HCT116 (cell line): ENCODE data around the gene MACROH2A2. TPM values are rescaled to one million over a fixed set of nuclear protein-coding genes. Genes with fewer than 3 reads are reported as not detected.
"Not testable (repeated sequence)": the region's sequence is repeated elsewhere in the genome, so short reads cannot be mapped to it uniquely, and the experiment has no call there.

Experiments used
- ATAC-seq: fragments of 200-7000 bp; cut with Tn5 transposase; 2 replicates; pipeline ENCODE4 v1.9.1; 2020; ENCODE audit warnings: mild to moderate bottlenecking, moderate library complexity
- BruUV-seq: library from RNA; stranded (reverse); fragments of 400-500 nt; replicated peaks from 2 replicates; lab custom pipeline; 2021; lab: Mats Ljungman, UMichigan
- CTCF ChIA-PET: fragments of 300-600 bp; sonication (Branson Sonifier 250); formaldehyde crosslinking; loops from one replicate; lab custom pipeline; 2021; ENCODE audit warnings: antibody characterized with exemption; lab: Charles Lee
- POLR2A ChIA-PET: fragments of 300-600, 350-600 bp; sonication (Branson Sonifier 250); formaldehyde crosslinking; loops from one replicate; lab custom pipeline; 2021; ENCODE audit warnings: antibody characterized with exemption; lab: Charles Lee
- RAD21 ChIA-PET, 2 experiments: fragments of 300-600 bp; sonication (Branson Sonifier 250); formaldehyde crosslinking; loops; one replicate each; lab custom pipeline; 2023; ENCODE audit warnings: low total read pairs in 2 of 2; ENCODE audit not compliant: uncharacterized antibody in 2 of 2, unreplicated experiment in 2 of 2, low non-redundant PET in 1 of 2; lab: Charles Lee
- DNase-seq: peaks from one replicate; pipeline ENCODE4 v3.0.0-alpha.2; 2010; ENCODE audit warnings: low read depth, low spot score
- H2AFZ ChIP-seq: fragments of 200-600 bp; shearing (Covaris generic), sonication (generic); 2 replicates; pipeline ENCODE4 v1.6.1; 2017; ENCODE audit warnings: low read depth, mixed run types, mixed read lengths, antibody characterized with exemption, low read length; ENCODE audit not compliant: poor library complexity, severe bottlenecking
- H3K27ac ChIP-seq: 2 replicates; pipeline ENCODE4 v1.5.1; 2012; ENCODE audit warnings: low read depth, low read length
- H3K27me3 ChIP-seq: fragments of 200-600 bp; sonication (generic); 2 replicates; pipeline ENCODE4 v1.6.1; 2016; ENCODE audit warnings: mixed run types, low read length, mixed read lengths; ENCODE audit not compliant: insufficient read depth
- H3K36me3 ChIP-seq, 2 experiments: fragments of 200-500 bp in 1 of 2; fragments of 200-600 bp in 1 of 2; sonication (Bioruptor generic) in 1 of 2; sonication (generic) in 1 of 2; 2 replicates each; pipeline versions ENCODE4 v1.5.1 to v1.6.1; 2014 to 2016; ENCODE audit warnings: low read length in 2 of 2, inconsistent platforms in 1 of 2, mixed read lengths in 1 of 2, mixed run types in 1 of 2; ENCODE audit not compliant: insufficient read depth in 2 of 2, control insufficient read depth in 1 of 2
- H3K4me1 ChIP-seq, 2 experiments: fragments of 200-600 bp in 1 of 2; sonication (generic) in 1 of 2; 2 replicates each; pipeline versions ENCODE4 v1.5.1 to v1.6.1; 2012 to 2017; ENCODE audit warnings: low read length in 2 of 2, inconsistent platforms in 1 of 2, mild to moderate bottlenecking in 1 of 2, mixed read lengths in 1 of 2, mixed run types in 1 of 2, moderate library complexity in 1 of 2; ENCODE audit not compliant: insufficient read depth in 2 of 2, control insufficient read depth in 1 of 2
- H3K4me2 ChIP-seq: fragments of 200-600 bp; sonication (generic); 2 replicates; pipeline ENCODE4 v1.6.1; 2017; ENCODE audit warnings: mixed run types, low read length, mixed read lengths
- H3K4me3 ChIP-seq, 2 experiments: fragments of 200-600 bp in 1 of 2; sonication (generic) in 1 of 2; replicated peaks in 1 of 2; 2 replicates each; pipeline ENCODE4 v1.5.1; 2011 to 2016; ENCODE audit warnings: low read length in 2 of 2, control low read depth in 1 of 2, low read depth in 1 of 2, mild to moderate bottlenecking in 1 of 2, mixed read lengths in 1 of 2, mixed run types in 1 of 2
- H3K79me2 ChIP-seq: fragments of 200-600 bp; sonication (generic); 2 replicates; pipeline ENCODE4 v1.6.1; 2017; ENCODE audit warnings: mild to moderate bottlenecking, mixed run types, low read length, moderate library complexity, mixed read lengths; ENCODE audit not compliant: insufficient read depth
- H3K9ac ChIP-seq: fragments of 200-600 bp; sonication (generic); 2 replicates; pipeline ENCODE4 v1.6.1; 2016; ENCODE audit warnings: low read length, mixed read lengths
- H3K9me2 ChIP-seq: fragments of 200-600 bp; sonication (generic), shearing (Covaris generic); 2 replicates; pipeline ENCODE4 v1.6.1; 2017; ENCODE audit warnings: mixed run types, mild to moderate bottlenecking, moderate library complexity; ENCODE audit not compliant: insufficient read depth
- H3K9me3 ChIP-seq, 2 experiments: fragments of 200-500 bp in 1 of 2; fragments of 200-600 bp in 1 of 2; sonication (Bioruptor generic) in 1 of 2; sonication (generic) in 1 of 2; 2 replicates each; pipeline ENCODE4 v1.6.1; 2014 to 2017; ENCODE audit warnings: low read length in 2 of 2, mixed read lengths in 2 of 2, inconsistent platforms in 1 of 2, low read depth in 1 of 2, mild to moderate bottlenecking in 1 of 2, mixed run types in 1 of 2, moderate library complexity in 1 of 2; ENCODE audit not compliant: control insufficient read depth in 1 of 2, insufficient read depth in 1 of 2
- H4K20me1 ChIP-seq: fragments of 200-600 bp; sonication (generic), shearing (Covaris generic); 2 replicates; pipeline ENCODE4 v1.6.1; 2017; ENCODE audit warnings: mixed run types, mild to moderate bottlenecking, moderate library complexity; ENCODE audit not compliant: insufficient read depth
- CBX3 ChIP-seq: IDR thresholded peaks from 2 replicates; pipeline ENCODE4 v1.6.1; 2012; ENCODE audit warnings: low read depth
- CTCF ChIP-seq, 3 experiments: fragments of 200-600 bp in 1 of 3; sonication (generic) in 1 of 3; IDR thresholded peaks in 2 of 3; conservative IDR thresholded peaks in 1 of 3; 2 replicates each; pipeline ENCODE4 v1.5.1; 2012 to 2017; ENCODE audit warnings: low read depth in 2 of 3, low read length in 2 of 3, antibody characterized with exemption in 1 of 3, borderline replicate concordance in 1 of 3, control low read depth in 1 of 3, mild to moderate bottlenecking in 1 of 3, mixed read lengths in 1 of 3, mixed run types in 1 of 3, moderate library complexity in 1 of 3; ENCODE audit not compliant: insufficient read depth in 1 of 3
- ELF1 ChIP-seq: IDR thresholded peaks from 2 replicates; pipeline ENCODE4 v1.6.1; 2012; ENCODE audit warnings: low read depth, borderline replicate concordance
- JUND ChIP-seq: IDR thresholded peaks from 2 replicates; pipeline ENCODE4 v1.6.1; 2012
- POLR2AphosphoS5 ChIP-seq: IDR thresholded peaks from 2 replicates; pipeline ENCODE4 v1.6.1; 2011; ENCODE audit warnings: mild to moderate bottlenecking, low read depth, low read length, moderate library complexity
- SP1 ChIP-seq: IDR thresholded peaks from 2 replicates; pipeline ENCODE4 v1.6.1; 2012; ENCODE audit warnings: low read depth
- SRF ChIP-seq: IDR thresholded peaks from 2 replicates; pipeline ENCODE4 v1.6.1; 2012; ENCODE audit warnings: low read depth
- TCF7L2 ChIP-seq: IDR thresholded peaks from 2 replicates; pipeline ENCODE4 v1.7.0; 2011; ENCODE audit warnings: borderline replicate concordance, inconsistent platforms; ENCODE audit not compliant: insufficient read depth, insufficient read length; ENCODE audit errors: extremely low read depth
- ZNF274 ChIP-seq: fragments of 200-500 bp; sonication (Bioruptor generic); IDR thresholded peaks from 2 replicates; pipeline ENCODE4 v1.6.1; 2014; ENCODE audit warnings: mild to moderate bottlenecking, low read depth, low read length, inconsistent platforms
- intact Hi-C: fragments of 100-400 bp; cut with micrococcal nuclease; formaldehyde crosslinking; loops from 2 replicates; pipeline ENCODE4 v1.10.0; 2022
- total RNA-seq: library from RNA; stranded (reverse); gene quantifications from one replicate; pipeline ENCODE4 v1.2.1, GENCODE V29; 2021; ENCODE audit not compliant: unreplicated experiment

Gene MACROH2A2
- total RNA-seq, 1 experiment from 2014 or later: 41.4 TPM

- ATAC-seq: no peak
- no peak for DNase-seq
- Histone ChIP-seq H3K36me3 (no peaks in the 10 kb centered on the region), H3K4me2 (no peak overlapping the region), H3K79me2 (no peaks in the 10 kb centered on the region), H3K4me3 (no peak overlapping the region), H3K9ac (no peak overlapping the region), H3K9me2 (no peaks in the 10 kb centered on the region), H3K9me3 (peaks cover 5 to 6% of the 10 kb centered on the region in 2 experiments; a peak in 2 of 4 replicates), H3K27ac (no peak overlapping the region), H3K27me3 (no peaks in the 10 kb centered on the region), H3K4me1 (no peaks in the 10 kb centered on the region), H2AFZ (no peak overlapping the region), H4K20me1 (no peaks in the 10 kb centered on the region)
- ChIA-PET CTCF (no interaction called here), POLR2A (no interaction called here), RAD21 (no interaction called here)
- TF ChIP-seq SP1: no peak
- BruUV-seq: no TSS peak
- intact Hi-C loops: no loop called here
These were observed 13.7 kb upstream of the MACROH2A2 start for GRCh38 chr10:70038923-70039322.

GRCh38 chr10:70041016-70041415 is 11.6 kb upstream of the MACROH2A2 start:
- ChIA-PET RAD21 (no interaction called here), POLR2A (no interaction called here), CTCF (no interaction called here)
- Histone ChIP-seq H3K79me2 (no peaks in the 10 kb centered on the region), H3K27ac (no peak overlapping the region), H4K20me1 (no peaks in the 10 kb centered on the region), H3K4me3 (no peak overlapping the region), H3K36me3 (no peaks in the 10 kb centered on the region), H3K9me3 (peaks cover 5 to 6% of the 10 kb centered on the region in 2 experiments; a peak in 2 of 4 replicates), H3K9ac (no peak overlapping the region), H3K27me3 (no peaks in the 10 kb centered on the region), H3K4me1 (no peaks in the 10 kb centered on the region), H3K4me2 (no peak overlapping the region), H3K9me2 (no peaks in the 10 kb centered on the region), H2AFZ (no peak overlapping the region)
- TF ChIP-seq ELF1: no peak
- TF ChIP-seq ZNF274: no peak
- TF ChIP-seq TCF7L2: no peak
- no peak for TF ChIP-seq SRF
- TF ChIP-seq CTCF (IDR thresholded peaks at IDR 0.05 in 2 of 3, conservative IDR thresholded peaks at IDR 0.05 in 1 of 3; ENCODE audit: borderline replicate concordance in 1 of 3, insufficient read depth in 1 of 3, low read depth in 2 of 3, low read length in 2 of 3): no peak
- TF ChIP-seq CBX3: no peak
- no peak for TF ChIP-seq POLR2AphosphoS5
- TF ChIP-seq JUND: no peak
- no peak for DNase-seq
- ATAC-seq: no peak
- intact Hi-C loops: no loop called here
- BruUV-seq: no TSS peak

GRCh38 chr10:70041739-70042138 is 10.9 kb upstream of the MACROH2A2 start:
- ATAC-seq, H2AFZ ChIP-seq, DNase-seq, intact Hi-C loops, H3K4me3 ChIP-seq, H4K20me1 ChIP-seq, H3K4me1 ChIP-seq, H3K27ac ChIP-seq, RAD21 ChIA-PET, H3K4me2 ChIP-seq, H3K27me3 ChIP-seq, BruUV-seq, CTCF ChIA-PET, H3K9ac ChIP-seq, POLR2A ChIA-PET, H3K9me2 ChIP-seq, H3K36me3 ChIP-seq, H3K79me2 ChIP-seq, H3K9me3 ChIP-seq: not testable (repeated sequence)
